Smooth muscle cell (in vitro differentiated cells): ENCODE measurements around the gene DHX34. TPM values are rescaled to one million over a fixed set of nuclear protein-coding genes. Genes with fewer than 3 reads are reported as not detected.
A peak's percentile ranks its signal among the peaks of the same experiment; 100 is the strongest.

ENCODE experiments used
- DNase-seq: peaks from one replicate; lab custom pipeline; 2025; ENCODE audit not compliant: unreplicated experiment; lab: John Stamatoyannopoulos, UW
- H2AFZ ChIP-seq: fragments of 200-600 bp; sonication (generic); 2 replicates; pipeline ENCODE4 v1.6.0; 2016; ENCODE audit warnings: antibody characterized with exemption, low read depth, mild to moderate bottlenecking
- H3F3A ChIP-seq: fragments of 200-600 bp; sonication (generic); 2 replicates; pipeline ENCODE4 v1.6.0; 2017; ENCODE audit warnings: antibody characterized with exemption, low read depth
- H3K27ac ChIP-seq: fragments of 200-600 bp; sonication (generic); 2 replicates; pipeline ENCODE4 v1.5.1; 2016; ENCODE audit warnings: low read depth, mild to moderate bottlenecking
- H3K27me3 ChIP-seq: fragments of 200-600 bp; sonication (generic); 2 replicates; pipeline ENCODE4 v1.6.1; 2016; ENCODE audit warnings: low read depth, mild to moderate bottlenecking
- H3K36me3 ChIP-seq: fragments of 200-600 bp; sonication (generic); 2 replicates; pipeline ENCODE4 v1.5.1; 2016; ENCODE audit warnings: low read depth
- H3K4me1 ChIP-seq: fragments of 200-600 bp; sonication (generic); 2 replicates; pipeline ENCODE4 v1.5.1; 2016; ENCODE audit warnings: low read depth
- H3K4me2 ChIP-seq: fragments of 200-600 bp; sonication (generic); 2 replicates; pipeline ENCODE4 v1.6.0; 2016; ENCODE audit warnings: mild to moderate bottlenecking
- H3K4me3 ChIP-seq: fragments of 200-600 bp; sonication (generic); 2 replicates; pipeline ENCODE4 v1.5.1; 2016; ENCODE audit warnings: mild to moderate bottlenecking
- H3K79me2 ChIP-seq: fragments of 200-600 bp; sonication (generic); 2 replicates; pipeline ENCODE4 v1.6.0; 2016; ENCODE audit warnings: low read depth, mild to moderate bottlenecking
- H3K9ac ChIP-seq: fragments of 200-600 bp; sonication (generic); 2 replicates; pipeline ENCODE4 v1.6.0; 2016; ENCODE audit warnings: low read depth
- H3K9me3 ChIP-seq: fragments of 200-600 bp; sonication (generic); replicated peaks from 2 replicates; pipeline ENCODE4 v1.5.1; 2016; ENCODE audit warnings: low read depth
- H4K20me1 ChIP-seq: fragments of 200-600 bp; sonication (generic); 2 replicates; pipeline ENCODE4 v1.6.0; 2016; ENCODE audit warnings: low read depth
- CTCF ChIP-seq: fragments of 200-600 bp; sonication (generic); IDR thresholded peaks from 2 replicates; pipeline ENCODE4 v1.5.1; 2017; ENCODE audit warnings: borderline replicate concordance, mild to moderate bottlenecking, antibody characterized with exemption; ENCODE audit not compliant: insufficient read depth, poor library complexity, severe bottlenecking
- WGBS: methylation state at CpG from one replicate; pipeline ENCODE4 v1.1.7; 2016; ENCODE audit warnings: low lambda C conversion rate; 5-methylcytosine and 5-hydroxymethylcytosine counted together
- polyA plus RNA-seq: library from polyadenylated mRNA; unstranded; fragments of >200 nt; fragmentation: Nextera tagmentation; extraction: Ambion mirVana; gene quantifications from 2 replicates; pipeline ENCODE4 v1.2.1, GENCODE V29; 2016
- total RNA-seq: library from RNA; depleted of rRNA; stranded (reverse); fragments of >200 nt; gene quantifications from 2 replicates; pipeline ENCODE4 v1.2.3, GENCODE V29; 2014

The DHX34 gene
- total and polyA plus RNA-seq, 2 experiments from 2014 or later: 7.1 to 9.8 TPM

GRCh38 chr19:47357788-47358680 lies 8.9 kb downstream of the DHX34 start:
- Histone ChIP-seq H3K4me2 (no peak overlapping the region), H3K9ac (no peak overlapping the region), H3F3A (no peaks in the 10 kb centered on the region), H3K36me3 (peaks cover 20% of the 10 kb centered on the region), H3K79me2 (no peaks in the 10 kb centered on the region), H4K20me1 (peaks cover 7% of the 10 kb centered on the region), H3K9me3 (no peaks in the 10 kb centered on the region), H3K27me3 (no peaks in the 10 kb centered on the region), H3K4me1 (no peaks in the 10 kb centered on the region), H3K27ac (no peak overlapping the region), H2AFZ (no peak overlapping the region), H3K4me3 (no peak overlapping the region)
- TF ChIP-seq CTCF: peak; percentile 22
- no peak for DNase-seq
- WGBS: 97% methylated on average over 28 of the region's 28 CpGs

GRCh38 chr19:47358936-47359335 lies 9.8 kb downstream of the DHX34 start:
- 50% methylated on average over 6 of the region's 6 CpGs for WGBS
- H3K4me1 ChIP-seq: no peaks in the 10 kb centered on the region
- no peaks in the 10 kb centered on the region for H3F3A ChIP-seq
- no peaks in the 10 kb centered on the region for H3K79me2 ChIP-seq
- DNase-seq: no peak
- H3K27ac ChIP-seq: no peak overlapping the region
- peaks cover 20% of the 10 kb centered on the region for H3K36me3 ChIP-seq
- H3K4me3 ChIP-seq: no peak overlapping the region
- no peak for TF ChIP-seq CTCF
- H3K9me3 ChIP-seq: no peaks in the 10 kb centered on the region
- H3K4me2 ChIP-seq: no peak overlapping the region
- H3K27me3 ChIP-seq: no peaks in the 10 kb centered on the region
- no peak overlapping the region for H2AFZ ChIP-seq
- H4K20me1 ChIP-seq: peaks cover 7% of the 10 kb centered on the region
- no peak overlapping the region for H3K9ac ChIP-seq

- Histone ChIP-seq H2AFZ (no peak overlapping the region), H4K20me1 (peaks cover 7% of the 10 kb centered on the region), H3K4me1 (no peaks in the 10 kb centered on the region), H3K27ac (no peak overlapping the region), H3K79me2 (no peaks in the 10 kb centered on the region), H3K9me3 (no peaks in the 10 kb centered on the region), H3F3A (no peaks in the 10 kb centered on the region), H3K9ac (no peak overlapping the region), H3K36me3 (peaks cover 5% of the 10 kb centered on the region), H3K4me2 (no peak overlapping the region), H3K4me3 (no peak overlapping the region), H3K27me3 (no peaks in the 10 kb centered on the region)
- 98% methylated on average over 21 of the region's 21 CpGs for WGBS
- DNase-seq: no peak
- TF ChIP-seq CTCF: no peak
Measured at GRCh38 chr19:47362321-47362720, 13.2 kb downstream of the DHX34 start.
